A549 (cell line): ENCODE data around the gene EDIL3.

ENCODE experiments used
- FOXS1 ChIP-seq: fragments of 250-450 bp; sonication (Bioruptor Pico); IDR thresholded peaks from 2 replicates; pipeline ENCODE4 v1.5.0; 2020; ENCODE audit warnings: mild to moderate bottlenecking, moderate library complexity
- JUNB ChIP-seq: fragments of >200 bp; sonication (Bioruptor Twin); formaldehyde crosslinking; IDR thresholded peaks from 2 replicates; pipeline ENCODE4 v1.6.1; 2016
- NR3C1 ChIP-seq: fragments of >200 bp; sonication (Bioruptor Twin); formaldehyde crosslinking; IDR thresholded peaks from 3 replicates; pipeline ENCODE4 v1.6.1; 2017
- POLR2A ChIP-seq: IDR thresholded peaks from 2 replicates; pipeline ENCODE4 v1.6.1; 2012; ENCODE audit warnings: mild to moderate bottlenecking, low read length
- RAD21 ChIP-seq, 2 experiments: fragments of >200 bp in 1 of 2; sonication (Bioruptor Twin) in 1 of 2; formaldehyde crosslinking in 1 of 2; IDR thresholded peaks in 1 of 2; conservative IDR thresholded peaks in 1 of 2; 2 replicates in 1 of 2; 3 replicates in 1 of 2; pipeline ENCODE4 v1.6.1; 2012 to 2018; ENCODE audit warnings: inconsistent platforms in 1 of 2
- SMC3 ChIP-seq: fragments of >200 bp; sonication (Bioruptor Twin); formaldehyde crosslinking; IDR thresholded peaks from 3 replicates; pipeline ENCODE4 v1.6.1; 2018; ENCODE audit warnings: inconsistent platforms
- TP53 ChIP-seq: fragments of 250-450 bp; sonication (Bioruptor Pico); IDR thresholded peaks from 2 replicates; pipeline ENCODE4 v1.5.0; 2021; ENCODE audit warnings: mild to moderate bottlenecking, moderate library complexity
- TF ChIP-seq, protein P1 (sequence below): fragments of >200 bp; sonication (Bioruptor Twin); formaldehyde crosslinking; IDR thresholded peaks from 3 replicates; pipeline ENCODE4 v1.5.1; 2016
- TF ChIP-seq, protein P2 (sequence below): fragments of 450-650 bp; IDR thresholded peaks from 2 replicates; pipeline ENCODE4 v1.6.1; 2014; ENCODE audit warnings: antibody characterized with exemption
- TF ChIP-seq, protein P3 (sequence below): IDR thresholded peaks from 2 replicates; pipeline ENCODE4 v1.6.1; 2012

GRCh38 chr5:84272771-84273516 lies 111.7 kb downstream of the EDIL3 start:
- TF ChIP-seq, protein P1, sequence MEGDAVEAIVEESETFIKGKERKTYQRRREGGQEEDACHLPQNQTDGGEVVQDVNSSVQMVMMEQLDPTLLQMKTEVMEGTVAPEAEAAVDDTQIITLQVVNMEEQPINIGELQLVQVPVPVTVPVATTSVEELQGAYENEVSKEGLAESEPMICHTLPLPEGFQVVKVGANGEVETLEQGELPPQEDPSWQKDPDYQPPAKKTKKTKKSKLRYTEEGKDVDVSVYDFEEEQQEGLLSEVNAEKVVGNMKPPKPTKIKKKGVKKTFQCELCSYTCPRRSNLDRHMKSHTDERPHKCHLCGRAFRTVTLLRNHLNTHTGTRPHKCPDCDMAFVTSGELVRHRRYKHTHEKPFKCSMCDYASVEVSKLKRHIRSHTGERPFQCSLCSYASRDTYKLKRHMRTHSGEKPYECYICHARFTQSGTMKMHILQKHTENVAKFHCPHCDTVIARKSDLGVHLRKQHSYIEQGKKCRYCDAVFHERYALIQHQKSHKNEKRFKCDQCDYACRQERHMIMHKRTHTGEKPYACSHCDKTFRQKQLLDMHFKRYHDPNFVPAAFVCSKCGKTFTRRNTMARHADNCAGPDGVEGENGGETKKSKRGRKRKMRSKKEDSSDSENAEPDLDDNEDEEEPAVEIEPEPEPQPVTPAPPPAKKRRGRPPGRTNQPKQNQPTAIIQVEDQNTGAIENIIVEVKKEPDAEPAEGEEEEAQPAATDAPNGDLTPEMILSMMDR, result no peak
- TF ChIP-seq, protein P2, sequence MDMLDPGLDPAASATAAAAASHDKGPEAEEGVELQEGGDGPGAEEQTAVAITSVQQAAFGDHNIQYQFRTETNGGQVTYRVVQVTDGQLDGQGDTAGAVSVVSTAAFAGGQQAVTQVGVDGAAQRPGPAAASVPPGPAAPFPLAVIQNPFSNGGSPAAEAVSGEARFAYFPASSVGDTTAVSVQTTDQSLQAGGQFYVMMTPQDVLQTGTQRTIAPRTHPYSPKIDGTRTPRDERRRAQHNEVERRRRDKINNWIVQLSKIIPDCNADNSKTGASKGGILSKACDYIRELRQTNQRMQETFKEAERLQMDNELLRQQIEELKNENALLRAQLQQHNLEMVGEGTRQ, result no peak
- TF ChIP-seq FOXS1 (CRISPR knock-in tag) (no peak), NR3C1 (no peak), JUNB (no peak), TP53 (CRISPR knock-in tag) (no peak), RAD21 (conservative IDR thresholded peaks at IDR 0.05 in 1 of 2, IDR thresholded peaks at IDR 0.05 in 1 of 2) (no peak), POLR2A (no peak), SMC3 (no peak)
- TF ChIP-seq, protein P3, sequence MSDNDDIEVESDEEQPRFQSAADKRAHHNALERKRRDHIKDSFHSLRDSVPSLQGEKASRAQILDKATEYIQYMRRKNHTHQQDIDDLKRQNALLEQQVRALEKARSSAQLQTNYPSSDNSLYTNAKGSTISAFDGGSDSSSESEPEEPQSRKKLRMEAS, result no peak
